ENCODE results near the gene BRIP1. TPM values are rescaled to one million over a fixed set of nuclear protein-coding genes. Genes with fewer than 3 reads are reported as not detected.

BRIP1 gene
- total and polyA plus RNA-seq, 2 donors (not counting 1 experiment from before 2014, with no cell fraction given), result 4.0 to 8.1 TPM

GRCh38 chr17:61786088-61786487 lies 77.2 kb downstream of the BRIP1 start:
- H3K9ac ChIP-seq (ENCODE audit: insufficient read depth, low read length), result no peak overlapping the region
- H4K20me1 ChIP-seq (ENCODE audit: control insufficient read depth, extremely low read depth, insufficient read depth, low read length), result no peaks in the 10 kb centered on the region
- no peak overlapping the region for H3K4me3 ChIP-seq (replicated peaks in 1 of 4; ENCODE audit: control extremely low read depth in 1 of 4, insufficient read depth in 1 of 4, low read depth in 3 of 4, low read length in 4 of 4)
- H3K36me3 ChIP-seq (ENCODE audit: control insufficient read depth, insufficient read depth, low read length), result no peaks in the 10 kb centered on the region
- H3K79me2 ChIP-seq (ENCODE audit: control insufficient read depth, insufficient read depth, low read length), result no peaks in the 10 kb centered on the region
- H2AFZ ChIP-seq (ENCODE audit: low read length), result no peak overlapping the region
- no peak overlapping the region for H3K27ac ChIP-seq (ENCODE audit: insufficient read depth, low read length)
- no peak overlapping the region for H3K4me2 ChIP-seq (ENCODE audit: extremely low read depth, insufficient read depth, low read length)
- TF ChIP-seq CTCF (conservative IDR thresholded peaks at IDR 0.05 in 1 of 2, IDR thresholded peaks at IDR 0.05 in 1 of 2; ENCODE audit: low read depth in 1 of 2, low read length in 2 of 2) (no peak), EZH2 (IDR thresholded peaks at IDR 0.05; ENCODE audit: low read length, missing control alignments) (no peak)
- H3K4me1 ChIP-seq (ENCODE audit: control insufficient read depth, extremely low read depth, insufficient read depth, low read length), result no peaks in the 10 kb centered on the region
- no peaks in the 10 kb centered on the region for H3K9me3 ChIP-seq (ENCODE audit: control insufficient read depth, insufficient read depth, low read depth, low read length)
- no peaks in the 10 kb centered on the region for H3K27me3 ChIP-seq (ENCODE audit: control insufficient read depth, insufficient read depth, low read length)
- no peak for DNase-seq (ENCODE audit: low read depth in 2 of 2)

GRCh38 chr17:61784510-61784909 lies 78.8 kb downstream of the BRIP1 start:
- no peak for DNase-seq (ENCODE audit: low read depth in 2 of 2)
- Histone ChIP-seq H2AFZ (ENCODE audit: low read length) (no peak overlapping the region), H3K9me3 (ENCODE audit: control insufficient read depth, insufficient read depth, low read depth, low read length) (no peaks in the 10 kb centered on the region), H4K20me1 (ENCODE audit: control insufficient read depth, extremely low read depth, insufficient read depth, low read length) (no peaks in the 10 kb centered on the region), H3K4me1 (ENCODE audit: control insufficient read depth, extremely low read depth, insufficient read depth, low read length) (no peaks in the 10 kb centered on the region), H3K27ac (ENCODE audit: insufficient read depth, low read length) (no peak overlapping the region), H3K79me2 (ENCODE audit: control insufficient read depth, insufficient read depth, low read length) (no peaks in the 10 kb centered on the region), H3K27me3 (ENCODE audit: control insufficient read depth, insufficient read depth, low read length) (no peaks in the 10 kb centered on the region), H3K9ac (ENCODE audit: insufficient read depth, low read length) (no peak overlapping the region), H3K4me2 (ENCODE audit: extremely low read depth, insufficient read depth, low read length) (no peak overlapping the region), H3K36me3 (ENCODE audit: control insufficient read depth, insufficient read depth, low read length) (no peaks in the 10 kb centered on the region), H3K4me3 (replicated peaks in 1 of 4; ENCODE audit: control extremely low read depth in 1 of 4, insufficient read depth in 1 of 4, low read depth in 3 of 4, low read length in 4 of 4) (no peak overlapping the region)
- TF ChIP-seq EZH2 (IDR thresholded peaks at IDR 0.05; ENCODE audit: low read length, missing control alignments) (no peak), CTCF (conservative IDR thresholded peaks at IDR 0.05 in 1 of 2, IDR thresholded peaks at IDR 0.05 in 1 of 2; ENCODE audit: low read depth in 1 of 2, low read length in 2 of 2) (no peak)

- TF ChIP-seq CTCF (conservative IDR thresholded peaks at IDR 0.05 in 1 of 2, IDR thresholded peaks at IDR 0.05 in 1 of 2; ENCODE audit: low read depth in 1 of 2, low read length in 2 of 2), result no peak
- no peak for TF ChIP-seq EZH2 (IDR thresholded peaks at IDR 0.05; ENCODE audit: low read length, missing control alignments)
- Histone ChIP-seq H3K9me3 (ENCODE audit: control insufficient read depth, insufficient read depth, low read depth, low read length) (no peaks in the 10 kb centered on the region), H4K20me1 (ENCODE audit: control insufficient read depth, extremely low read depth, insufficient read depth, low read length) (no peaks in the 10 kb centered on the region), H3K4me1 (ENCODE audit: control insufficient read depth, extremely low read depth, insufficient read depth, low read length) (no peaks in the 10 kb centered on the region), H3K36me3 (ENCODE audit: control insufficient read depth, insufficient read depth, low read length) (no peaks in the 10 kb centered on the region), H2AFZ (ENCODE audit: low read length) (no peak overlapping the region), H3K9ac (ENCODE audit: insufficient read depth, low read length) (no peak overlapping the region), H3K4me3 (replicated peaks in 1 of 4; ENCODE audit: control extremely low read depth in 1 of 4, insufficient read depth in 1 of 4, low read depth in 3 of 4, low read length in 4 of 4) (no peak overlapping the region), H3K27me3 (ENCODE audit: control insufficient read depth, insufficient read depth, low read length) (no peaks in the 10 kb centered on the region), H3K4me2 (ENCODE audit: extremely low read depth, insufficient read depth, low read length) (no peak overlapping the region), H3K27ac (ENCODE audit: insufficient read depth, low read length) (no peak overlapping the region), H3K79me2 (ENCODE audit: control insufficient read depth, insufficient read depth, low read length) (no peaks in the 10 kb centered on the region)
- no peak for DNase-seq (ENCODE audit: low read depth in 2 of 2)
Observed at GRCh38 chr17:61783556-61784304, 79.6 kb downstream of the BRIP1 start.
